Heart left ventricle (tissue), 13 donors: ENCODE results near the gene L2HGDH.

Experiments used
- CTCF ChIP-seq, 12 donors: fragments of 200-600 bp; sonication (generic) in 4 of 12; IDR thresholded peaks; one replicate each; pipeline versions ENCODE4 v1.5.0 to v1.8.0; 2018 to 2022; ENCODE audit warnings: antibody characterized with exemption in 12 of 12, mild to moderate bottlenecking in 5 of 12
- POLR2A ChIP-seq, 2 donors: fragments of 450-650 bp; IDR thresholded peaks; one replicate each; pipeline ENCODE4 v1.6.1; 2017; ENCODE audit warnings: antibody characterized with exemption in 2 of 2, mild to moderate bottlenecking in 2 of 2, moderate library complexity in 2 of 2
- donor health status: ischemic (EF 13 %, LVEDD 7.1; RV severe dilation, severe dysfunction).
- donor health status: DM: no; HTN: yes; CAD: no.
- donor health status: DM: no; HTN: no; CAD: no.
- donor health status: ischemic (EF 25% LVEDD 6.9; RV normal size, moderate dysfunction).
- donor health status: ischemic (EF 25% LVEDD 5.7; RV mildly dilated, moderate dysfunction).
- donor health status: ischemic (EF 35%, LVEDD 5.7; RV mildly dilated, moderate dysfunction).
- donor health status: nonischemic (EF 11% LVEDD 7.7; RV severe dilation, severe dysfunction).
- donor health status: DM: yes; HTN: yes; CAD: no.
- donor health status: PGD.
- donor health status: ischemic (EF 29% LVEDD 5.4; RV normal size, mild dysfunction).
- donor health status: nonischemic (EF 23%, LVEDD 6.1; RV moderate dilation, normal function).

GRCh38 chr14:50218501-50218900, 93.5 kb downstream of the L2HGDH start:
- no peak for TF ChIP-seq CTCF (IDR thresholded peaks at IDR 0.05)
- no peak for TF ChIP-seq POLR2A (IDR thresholded peaks at IDR 0.05)
